HepG2 (cell line): Measurements from ENCODE around the gene SIGMAR1. TPM values are rescaled to one million over a fixed set of nuclear protein-coding genes. Genes with fewer than 3 reads are reported as not detected.

Experiments used
- ARHGAP35 ChIP-seq: sonication (generic); formaldehyde crosslinking; IDR thresholded peaks from 2 replicates; pipeline ENCODE4 v1.9.0; 2022; ENCODE audit warnings: mild to moderate bottlenecking, inconsistent platforms, moderate library complexity, missing genetic modification reagents, borderline replicate concordance
- CC2D1A ChIP-seq: sonication (generic); formaldehyde crosslinking; IDR thresholded peaks from 2 replicates; pipeline ENCODE4 v1.8.1; 2023; ENCODE audit warnings: mild to moderate bottlenecking, missing genetic modification reagents
- CERS6 ChIP-seq: sonication (generic); formaldehyde crosslinking; IDR thresholded peaks from 2 replicates; pipeline ENCODE4 v1.5.0; 2020; ENCODE audit warnings: missing genetic modification reagents
- EZH2 ChIP-seq: conservative IDR thresholded peaks from 2 replicates; pipeline ENCODE4 v1.6.1; 2012; ENCODE audit warnings: mild to moderate bottlenecking, low read depth, low read length, moderate library complexity
- HNF4A ChIP-seq: sonication (generic); formaldehyde crosslinking; IDR thresholded peaks from 2 replicates; pipeline ENCODE4 v1.4.0; 2020; ENCODE audit warnings: missing genetic modification reagents
- HOXA9 ChIP-seq: sonication (generic); formaldehyde crosslinking; IDR thresholded peaks from 2 replicates; pipeline ENCODE4 v1.8.1; 2022; ENCODE audit warnings: missing genetic modification reagents, mild to moderate bottlenecking, moderate library complexity, borderline replicate concordance
- KLF12 ChIP-seq: sonication (generic); formaldehyde crosslinking; IDR thresholded peaks from 2 replicates; pipeline ENCODE4 v1.4.0; 2020; ENCODE audit warnings: missing genetic modification reagents, borderline replicate concordance
- NFE2L1 ChIP-seq: sonication (generic); formaldehyde crosslinking; IDR thresholded peaks from 2 replicates; pipeline ENCODE4 v1.4.0; 2020; ENCODE audit warnings: missing genetic modification reagents, mild to moderate bottlenecking, borderline replicate concordance
- NR2F6 ChIP-seq, 2 experiments: IDR thresholded peaks; 2 replicates each; pipeline ENCODE4 v1.6.1; 2016; ENCODE audit warnings: antibody characterized with exemption in 1 of 2, mild to moderate bottlenecking in 1 of 2
- POLR2G ChIP-seq: fragments of 200-400 bp; formaldehyde crosslinking; IDR thresholded peaks from 2 replicates; pipeline ENCODE4 v1.6.1; 2018; ENCODE audit warnings: mild to moderate bottlenecking, low read depth, low read length, moderate library complexity
- RFX3 ChIP-seq: IDR thresholded peaks from 2 replicates; pipeline ENCODE4 v1.6.1; 2016; ENCODE audit warnings: missing biosample characterization, missing genetic modification reagents
- ZBTB7A ChIP-seq: sonication (generic); formaldehyde crosslinking; IDR thresholded peaks from 2 replicates; pipeline ENCODE4 v1.8.0; 2022; ENCODE audit warnings: mild to moderate bottlenecking, missing genetic modification reagents
- ZNF101 ChIP-seq: sonication (generic); formaldehyde crosslinking; IDR thresholded peaks from 2 replicates; pipeline ENCODE4 v1.4.0; 2020; ENCODE audit warnings: mild to moderate bottlenecking, low read depth, missing genetic modification reagents, borderline replicate concordance
- ZNF256 ChIP-seq: sonication (generic); formaldehyde crosslinking; conservative IDR thresholded peaks from 2 replicates; pipeline ENCODE4 v1.4.0; 2020; ENCODE audit warnings: missing genetic modification reagents
- ZNF567 ChIP-seq: sonication (generic); formaldehyde crosslinking; IDR thresholded peaks from 2 replicates; pipeline ENCODE4 v1.8.1; 2023; ENCODE audit warnings: mild to moderate bottlenecking, missing genetic modification reagents, borderline replicate concordance
- ZNF569 ChIP-seq: sonication (generic); formaldehyde crosslinking; IDR thresholded peaks from 2 replicates; pipeline ENCODE4 v1.5.0; 2020; ENCODE audit warnings: mild to moderate bottlenecking, missing genetic modification reagents, moderate library complexity, borderline replicate concordance
- ZNF598 ChIP-seq: sonication (generic); formaldehyde crosslinking; IDR thresholded peaks from 2 replicates; pipeline ENCODE4 v1.5.1; 2020; ENCODE audit warnings: mild to moderate bottlenecking, missing genetic modification reagents, borderline replicate concordance
- ZNF646 ChIP-seq: sonication (generic); formaldehyde crosslinking; IDR thresholded peaks from 2 replicates; pipeline ENCODE4 v1.9.0; 2021; ENCODE audit warnings: mild to moderate bottlenecking, missing genetic modification reagents
- ZNF674 ChIP-seq: sonication (generic); formaldehyde crosslinking; IDR thresholded peaks from 2 replicates; pipeline ENCODE4 v1.5.0; 2020; ENCODE audit warnings: low read depth, mild to moderate bottlenecking, missing genetic modification reagents
- ZNF747 ChIP-seq: sonication (generic); formaldehyde crosslinking; IDR thresholded peaks from 2 replicates; pipeline ENCODE4 v1.8.1; 2023; ENCODE audit warnings: missing genetic modification reagents, mild to moderate bottlenecking, borderline replicate concordance
- ZNF773 ChIP-seq: sonication (generic); formaldehyde crosslinking; IDR thresholded peaks from 2 replicates; pipeline ENCODE4 v1.4.0; 2020; ENCODE audit warnings: missing genetic modification reagents, borderline replicate concordance
- ZNF800 ChIP-seq: sonication (generic); formaldehyde crosslinking; IDR thresholded peaks from 2 replicates; pipeline ENCODE4 v1.4.0; 2020; ENCODE audit warnings: missing genetic modification reagents
- polyA plus RNA-seq, 8 experiments: library from polyadenylated mRNA; depleted of rRNA in 3 of 8; stranded (reverse) in 7 of 8; unstranded in 1 of 8; fragments of >200 nt; fragmentation: Illumina TruSeq in 4 of 8; extraction: Trizol in 4 of 8; gene quantifications; 2 replicates each; pipeline versions ENCODE4 v1.2.1 to v1.2.3, GENCODE V29; 2011 to 2016; ENCODE audit warnings: low read depth in 4 of 8, missing spikeins in 1 of 8, mixed read lengths in 1 of 8; ENCODE audit not compliant: insufficient read depth in 1 of 8
- total RNA-seq, 5 experiments: library from RNA; depleted of rRNA; stranded (reverse); fragments of >200 nt; fragmentation: Illumina TruSeq; extraction: Trizol; gene quantifications; 2 replicates each; pipeline ENCODE4 v1.2.3, GENCODE V29; 2016; ENCODE audit warnings: low read depth in 1 of 5

The SIGMAR1 gene
- total and polyA plus RNA-seq, 2 of the 13 experiments (the other 11 are each of a cell fraction or from before 2014, with no cell fraction given) = 38.9 to 60.8 TPM

- TF ChIP-seq ZNF773 = no peak
- TF ChIP-seq ZNF800 = no peak
- TF ChIP-seq POLR2G = no peak
- no peak for TF ChIP-seq ARHGAP35 (CRISPR knock-in tag)
- TF ChIP-seq CERS6 (CRISPR knock-in tag) = no peak
- peak; percentile 99 for TF ChIP-seq HNF4A
- TF ChIP-seq NFE2L1 (CRISPR knock-in tag) = no peak
- no peak for TF ChIP-seq HOXA9 (CRISPR knock-in tag)
- TF ChIP-seq EZH2 = no peak
- TF ChIP-seq NR2F6 (IDR thresholded peaks at IDR 0.05) = peak; percentile 88
- peak; percentile 81 for TF ChIP-seq NR2F6 (CRISPR knock-in tag; IDR thresholded peaks at IDR 0.05)
- TF ChIP-seq RFX3 (CRISPR knock-in tag) = no peak
- no peak for TF ChIP-seq ZNF569 (CRISPR knock-in tag)
- no peak for TF ChIP-seq KLF12 (CRISPR knock-in tag)
- no peak for TF ChIP-seq ZNF646
- no peak for TF ChIP-seq ZNF101 (CRISPR knock-in tag)
- TF ChIP-seq ZNF256 (CRISPR knock-in tag) = no peak
- TF ChIP-seq ZNF747 (CRISPR knock-in tag) = no peak
- no peak for TF ChIP-seq ZNF674 (CRISPR knock-in tag)
- TF ChIP-seq CC2D1A = no peak
- TF ChIP-seq ZBTB7A = peak; percentile 48; the same call in 1 of the 2 replicates
- TF ChIP-seq ZNF598 (CRISPR knock-in tag) = no peak
- no peak for TF ChIP-seq ZNF567
Measured at GRCh38 chr9:34644766-34645314, 7.3 kb upstream of the SIGMAR1 start (continued).
